Muscle of leg (tissue), 16 donors: ENCODE measurements around the gene TOMM40. TPM values are rescaled to one million over a fixed set of nuclear protein-coding genes. Genes with fewer than 3 reads are reported as not detected.

ENCODE experiments used
- DNase-seq: peaks from one replicate; pipeline ENCODE4 v3.0.0; 2013
- H3K27ac ChIP-seq: one replicate; pipeline ENCODE4 v1.5.1; 2013; ENCODE audit warnings: mild to moderate bottlenecking, low read length, control low read depth
- H3K27me3 ChIP-seq: one replicate; pipeline ENCODE4 v1.6.1; 2013; ENCODE audit warnings: low read length; ENCODE audit not compliant: control insufficient read depth, insufficient read depth
- H3K36me3 ChIP-seq: one replicate; pipeline ENCODE4 v1.6.1; 2013; ENCODE audit warnings: low read length; ENCODE audit not compliant: control insufficient read depth, insufficient read depth
- H3K4me1 ChIP-seq: one replicate; pipeline ENCODE4 v1.6.1; 2013; ENCODE audit warnings: low read length; ENCODE audit not compliant: control insufficient read depth, insufficient read depth
- H3K4me3 ChIP-seq: one replicate; pipeline ENCODE4 v1.5.1; 2013; ENCODE audit warnings: low read length, control low read depth
- H3K9me3 ChIP-seq: replicated peaks from 2 replicates; pipeline ENCODE4 v1.6.1; 2013; ENCODE audit warnings: low read depth, low read length; ENCODE audit not compliant: control insufficient read depth
- WGBS: methylation state at CpG from one replicate; pipeline ENCODE4 v1.1.5; 2013; ENCODE audit warnings: missing lambda C conversion rate; ENCODE audit not compliant: insufficient coverage; 5-methylcytosine and 5-hydroxymethylcytosine counted together
- long read RNA-seq, 11 donors: transcript quantifications; one replicate each; lab custom pipeline, GENCODE V29; 2026
- polyA plus RNA-seq, 8 donors: library from polyadenylated mRNA; unstranded; fragments of 120-200 nt; gene quantifications; one replicate each; pipeline versions ENCODE4 v1.2.1 to v1.2.3, GENCODE V29; 2013; ENCODE audit warnings: inconsistent platforms in 1 of 8, low replicate concordance in 1 of 8; ENCODE audit not compliant: insufficient read length in 8 of 8, insufficient read depth in 1 of 8
- total RNA-seq: library from RNA; stranded (reverse); fragments of 120-200 nt; gene quantifications from one replicate; pipeline ENCODE4 v1.2.4, GENCODE V29; 2013

TOMM40 gene
- total RNA-seq: 24.3 TPM
- polyA plus RNA-seq: 10 to 100 TPM; 35.9 to 41.8 (median 37.0) TPM
- long read RNA-seq, donor 1, transcript TOMM40-202 (10 exons, 1,709 nt): major isoform, 5 of 7 reads
- long read RNA-seq, donor 1, partial matches to known transcripts: 0 of 7 reads
- long read RNA-seq, donor 1, other reads (novel, unspliced or antisense): 0 of 7 reads
- long read RNA-seq, donor 2, partial matches to known transcripts: 0 of 2 reads
- long read RNA-seq, donor 2, other reads (novel, unspliced or antisense): 0 of 2 reads
- long read RNA-seq, donor 3, transcript TOMM40-203 (9 exons, 1,725 nt): minor isoform, 5 of 19 reads
- long read RNA-seq, donor 3, transcript TOMM40-202 (10 exons, 1,709 nt): major isoform, 12 of 19 reads
- long read RNA-seq, donor 3, partial matches to known transcripts: 0 of 19 reads
- long read RNA-seq, donor 3, other reads (novel, unspliced or antisense): 0 of 19 reads
- long read RNA-seq, donor 4, transcript TOMM40-202 (10 exons, 1,709 nt): major isoform, 6 of 11 reads
- long read RNA-seq, donor 4, partial matches to known transcripts: 0 of 11 reads
- long read RNA-seq, donor 4, other reads (novel, unspliced or antisense): 0 of 11 reads
- long read RNA-seq, donor 5, transcript TOMM40-202 (10 exons, 1,709 nt): major isoform, 15 of 49 reads
- long read RNA-seq, donor 5, transcript TOMM40-201 (10 exons, 1,707 nt): minor isoform, 8 of 49 reads
- long read RNA-seq, donor 5, partial matches to known transcripts: 22 of 49 reads
- long read RNA-seq, donor 5, other reads (novel, unspliced or antisense): 0 of 49 reads
- long read RNA-seq, donor 6, transcript TOMM40-203 (9 exons, 1,725 nt): major isoform, 7 of 24 reads
- long read RNA-seq, donor 6, transcript TOMM40-202 (10 exons, 1,709 nt): major isoform, 7 of 24 reads
- long read RNA-seq, donor 6, partial matches to known transcripts: 6 of 24 reads
- long read RNA-seq, donor 6, other reads (novel, unspliced or antisense): 0 of 24 reads
- long read RNA-seq, donor 7, transcript TOMM40-202 (10 exons, 1,709 nt): major isoform, 7 of 15 reads
- long read RNA-seq, donor 7, partial matches to known transcripts: 6 of 15 reads
- long read RNA-seq, donor 7, other reads (novel, unspliced or antisense): 0 of 15 reads
- long read RNA-seq, donor 8, partial matches to known transcripts: 0 of 3 reads
- long read RNA-seq, donor 8, other reads (novel, unspliced or antisense): 0 of 3 reads
- long read RNA-seq, donor 9, partial matches to known transcripts: 0 of 7 reads
- long read RNA-seq, donor 9, other reads (novel, unspliced or antisense): 0 of 7 reads
- long read RNA-seq, donor 10, transcript TOMM40-202 (10 exons, 1,709 nt): major isoform, 7 of 17 reads
- long read RNA-seq, donor 10, partial matches to known transcripts: 6 of 17 reads
- long read RNA-seq, donor 10, other reads (novel, unspliced or antisense): 0 of 17 reads
- long read RNA-seq, donor 11, partial matches to known transcripts: 0 of 4 reads
- long read RNA-seq, donor 11, other reads (novel, unspliced or antisense): 0 of 4 reads

DNA sequence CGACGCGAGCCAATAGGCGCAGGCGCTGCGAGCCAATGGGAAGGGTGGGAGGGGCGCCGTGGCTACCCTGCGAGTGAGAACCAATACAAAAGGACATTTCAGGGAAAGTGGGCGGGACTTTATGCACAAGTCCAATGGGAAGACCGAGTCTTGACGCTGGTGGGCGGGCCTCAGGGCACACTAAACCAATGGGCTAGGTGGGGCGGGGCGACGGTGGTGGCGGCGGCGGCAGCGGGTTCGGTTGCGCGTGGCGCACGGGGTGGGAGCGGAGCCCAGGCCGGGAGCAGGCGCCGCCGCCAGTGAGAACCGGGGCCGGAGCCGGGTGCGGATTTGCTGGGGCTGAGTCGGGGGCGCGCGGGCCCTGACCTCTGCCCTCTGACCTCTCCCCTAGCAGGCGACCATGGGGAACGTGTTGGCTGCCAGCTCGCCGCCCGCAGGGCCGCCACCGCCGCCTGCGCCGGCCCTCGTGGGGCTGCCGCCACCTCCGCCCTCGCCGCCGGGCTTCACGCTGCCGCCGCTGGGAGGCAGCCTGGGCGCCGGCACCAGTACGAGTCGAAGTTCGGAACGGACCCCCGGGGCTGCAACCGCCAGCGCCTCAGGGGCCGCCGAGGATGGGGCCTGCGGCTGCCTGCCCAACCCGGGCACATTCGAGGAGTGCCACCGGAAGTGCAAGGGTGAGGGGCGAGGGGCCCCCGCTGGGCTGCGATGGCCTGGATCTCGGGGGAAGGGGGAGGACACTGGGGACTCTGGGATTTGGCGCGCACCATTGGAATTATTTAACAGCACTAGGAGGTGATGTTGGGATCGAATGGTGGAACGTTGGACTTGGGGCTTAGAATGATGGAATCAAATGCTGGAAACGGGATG, at the start of gene TOMM40:
Gene TOMM40, plus strand, starts transcription at position 239 of the 867 bp plus-strand sequence. Its CDS starts 162 bp downstream, at position 401.
- Histone ChIP-seq H3K27me3 (no peaks in the 10 kb centered on the region), H3K27ac (peak within 1 kb of the TSS; percentile 99), H3K4me1 (peaks cover 20% of the 10 kb centered on the region), H3K9me3 (no peaks in the 10 kb centered on the region), H3K4me3 (peak within 1 kb of the TSS; percentile 62), H3K36me3 (peaks cover 55% of the 10 kb centered on the region)
- DNase-seq: peak; percentile 38
- WGBS: under 1% methylated on average over 81 of the region's 81 CpGs

DNA sequence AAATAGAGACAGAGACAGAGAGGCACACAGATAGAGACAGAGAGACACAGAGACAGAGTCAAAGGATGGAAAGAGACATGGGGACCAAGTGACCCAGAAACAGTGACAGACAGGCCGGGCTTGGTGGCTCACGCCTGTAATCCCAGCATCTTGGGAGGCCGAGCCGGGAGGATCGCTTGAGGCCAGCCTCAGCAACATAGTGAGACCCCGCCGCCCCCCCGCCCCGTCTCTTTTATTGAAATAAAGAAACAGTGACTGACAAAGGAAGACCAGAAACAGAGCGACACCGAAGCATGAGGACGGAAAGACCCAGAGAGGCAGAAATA, 45.8 kb upstream of the TOMM40 start:
- Histone ChIP-seq H3K4me1 (peaks cover 37% of the 10 kb centered on the region), H3K36me3 (no peaks in the 10 kb centered on the region), H3K9me3 (no peaks in the 10 kb centered on the region), H3K27ac (peak overlapping the region; percentile 95), H3K27me3 (peaks cover 2% of the 10 kb centered on the region), H3K4me3 (peak overlapping the region; percentile 59)
- DNase-seq: no peak
- WGBS: 12% methylated on average over 8 of the region's 12 CpGs

DNA sequence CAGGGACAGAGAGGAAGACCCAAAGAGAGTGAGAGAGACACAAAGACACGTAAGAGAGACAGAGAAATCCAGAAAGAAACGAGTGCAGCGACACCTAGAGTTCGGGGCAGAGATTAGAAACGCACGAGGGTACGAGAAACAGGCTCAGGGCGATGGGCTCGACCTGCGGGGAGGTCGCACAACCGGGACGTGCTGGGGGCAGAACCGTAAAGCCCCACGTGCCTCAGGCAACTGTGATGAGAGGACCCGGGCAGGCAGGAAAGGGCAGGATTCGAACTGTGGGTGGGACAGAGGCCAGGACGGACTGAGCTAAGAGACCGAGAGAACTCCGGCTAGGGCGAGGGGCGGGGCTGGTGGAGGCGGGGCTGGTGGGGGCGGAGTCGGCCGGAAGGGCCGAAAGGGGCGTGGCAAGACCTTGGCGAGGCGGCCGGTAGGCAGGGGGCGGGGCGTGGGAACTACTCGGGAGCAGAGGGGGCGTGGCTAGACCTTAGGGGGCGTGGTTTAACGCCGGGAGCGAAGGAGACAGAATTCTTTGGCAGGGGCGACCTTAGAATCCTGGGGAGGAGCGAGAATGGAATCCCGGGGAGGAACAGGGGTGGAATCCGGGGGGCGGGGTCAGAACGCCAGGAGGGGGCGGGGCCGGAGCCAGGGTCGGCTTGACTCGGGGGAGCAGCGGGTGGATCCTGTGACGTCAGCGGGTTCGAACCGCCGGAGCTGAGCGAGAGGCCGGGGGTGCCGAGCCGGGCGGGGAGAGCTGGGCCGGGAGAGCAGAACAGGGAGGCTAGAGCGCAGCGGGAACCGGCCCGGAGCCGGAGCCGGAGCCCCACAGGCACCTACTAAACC, 45.2 kb upstream of the TOMM40 start, which contains the start of gene NECTIN2:
Gene NECTIN2, plus strand, starts transcription at position 686 of the 843 bp plus-strand sequence. CDS start 229 bp downstream, outside the sequence.
- peaks cover 42% of the 10 kb centered on the region for H3K4me1 ChIP-seq
- DNase-seq: peak; percentile 98
- peak within 1 kb of the TSS; percentile 95 for H3K27ac ChIP-seq
- WGBS: under 1% methylated on average over 67 of the region's 67 CpGs
- H3K4me3 ChIP-seq: peak within 1 kb of the TSS; percentile 91
- no peaks in the 10 kb centered on the region for H3K36me3 ChIP-seq
- H3K27me3 ChIP-seq: peaks cover 2% of the 10 kb centered on the region
- no peaks in the 10 kb centered on the region for H3K9me3 ChIP-seq

DNA sequence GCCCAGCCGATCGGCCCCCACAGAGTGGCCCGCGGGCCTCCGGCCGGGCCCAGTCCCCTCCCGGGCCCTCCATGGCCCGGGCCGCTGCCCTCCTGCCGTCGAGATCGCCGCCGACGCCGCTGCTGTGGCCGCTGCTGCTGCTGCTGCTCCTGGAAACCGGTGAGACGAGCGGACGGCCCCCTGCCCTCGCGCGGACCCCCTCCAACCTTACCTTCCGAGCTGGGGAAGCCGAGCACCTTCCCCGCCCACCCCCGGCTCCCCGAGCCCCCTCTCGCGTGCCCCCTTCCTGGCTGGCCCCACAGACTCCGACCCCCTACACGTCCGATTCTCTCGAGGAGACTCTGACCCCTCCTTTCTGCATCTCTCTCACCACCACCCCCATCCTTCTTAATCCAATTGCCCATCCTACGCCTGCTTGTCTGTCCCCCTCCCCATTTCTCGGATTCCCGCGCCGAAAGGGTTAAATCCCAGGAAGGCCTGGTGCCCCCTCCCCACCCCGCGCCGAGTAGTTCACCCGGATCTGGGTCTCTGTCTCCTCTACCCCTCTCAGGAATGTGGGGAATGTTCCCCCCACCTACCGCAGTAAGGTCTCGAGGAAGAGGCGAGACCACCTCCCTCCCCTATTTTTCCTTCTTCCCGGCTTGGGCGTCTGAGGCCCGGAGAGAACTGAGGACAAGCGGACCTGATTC, 44.5 kb upstream of the TOMM40 start:
- 0% methylated on average over 32 of the region's 51 CpGs for WGBS
- peak; percentile 74 for DNase-seq
- H3K4me3 ChIP-seq: peak overlapping the region; percentile 91
- H3K36me3 ChIP-seq: no peaks in the 10 kb centered on the region
- peaks cover 42% of the 10 kb centered on the region for H3K4me1 ChIP-seq
- H3K27me3 ChIP-seq: peaks cover 2% of the 10 kb centered on the region
- H3K27ac ChIP-seq: peak overlapping the region; percentile 95
- H3K9me3 ChIP-seq: no peaks in the 10 kb centered on the region

DNA sequence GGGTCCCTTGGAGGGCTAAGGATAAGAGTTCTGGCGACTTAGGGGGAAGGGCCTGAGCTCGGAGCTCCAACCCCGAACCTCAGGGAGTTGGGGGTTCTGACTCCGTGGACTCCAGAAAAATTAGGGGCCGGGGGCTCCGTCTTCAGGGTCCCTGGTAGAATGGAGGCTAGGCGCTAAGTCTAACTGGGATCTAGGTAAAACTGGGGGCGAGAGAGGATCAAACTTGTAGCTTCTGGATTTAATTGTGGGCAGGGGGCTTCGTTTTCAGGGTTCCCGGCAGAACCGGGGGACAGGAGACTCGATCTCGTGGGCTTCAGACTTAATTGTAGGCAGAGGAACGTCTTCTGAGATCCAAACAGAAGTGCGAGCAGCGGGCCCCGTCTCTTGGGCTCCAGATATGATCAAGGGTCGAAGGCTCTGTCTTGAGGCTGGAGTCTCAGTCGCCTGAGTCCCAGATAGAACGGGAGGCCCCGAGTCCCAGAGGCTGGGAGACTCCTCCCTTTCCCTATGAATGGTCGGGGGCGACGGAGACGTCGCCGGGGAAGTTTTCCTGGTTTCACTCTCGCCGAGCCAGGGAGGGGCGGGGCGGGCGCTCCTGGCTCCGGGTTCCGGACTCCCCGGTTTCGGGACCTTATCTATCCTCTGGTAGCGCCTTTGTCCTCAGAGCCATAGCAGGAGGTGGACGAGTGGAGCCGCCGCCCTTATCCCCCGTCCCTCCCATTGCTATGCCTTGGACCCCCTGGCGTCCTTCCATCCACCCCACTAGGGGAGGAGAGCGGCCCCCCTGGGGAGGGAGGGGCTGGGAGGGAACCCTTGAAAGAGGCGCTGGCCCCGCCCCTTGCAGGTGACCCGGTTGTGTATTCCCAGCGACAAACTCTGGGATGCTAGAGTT, 43.7 kb upstream of the TOMM40 start:
- under 1% methylated on average over 38 of the region's 47 CpGs for WGBS
- Histone ChIP-seq H3K4me1 (peaks cover 42% of the 10 kb centered on the region), H3K9me3 (no peaks in the 10 kb centered on the region), H3K4me3 (peak overlapping the region; percentile 91), H3K27ac (peak overlapping the region; percentile 95), H3K36me3 (no peaks in the 10 kb centered on the region), H3K27me3 (peaks cover 2% of the 10 kb centered on the region)
- DNase-seq: peak; percentile 87

GRCh38 chr19:44848036-44848811, 42.8 kb upstream of the TOMM40 start:
- H3K27ac ChIP-seq: peak overlapping the region; percentile 95
- WGBS: 6% methylated on average over 19 of the region's 19 CpGs
- peak overlapping the region; percentile 91 for H3K4me3 ChIP-seq
- DNase-seq: peak; percentile 76
- H3K27me3 ChIP-seq: peaks cover 2% of the 10 kb centered on the region
- H3K36me3 ChIP-seq: no peaks in the 10 kb centered on the region
- H3K4me1 ChIP-seq: peaks cover 42% of the 10 kb centered on the region
- H3K9me3 ChIP-seq: no peaks in the 10 kb centered on the region
